ENCODE measurements around the gene ARAP2.

DNA sequence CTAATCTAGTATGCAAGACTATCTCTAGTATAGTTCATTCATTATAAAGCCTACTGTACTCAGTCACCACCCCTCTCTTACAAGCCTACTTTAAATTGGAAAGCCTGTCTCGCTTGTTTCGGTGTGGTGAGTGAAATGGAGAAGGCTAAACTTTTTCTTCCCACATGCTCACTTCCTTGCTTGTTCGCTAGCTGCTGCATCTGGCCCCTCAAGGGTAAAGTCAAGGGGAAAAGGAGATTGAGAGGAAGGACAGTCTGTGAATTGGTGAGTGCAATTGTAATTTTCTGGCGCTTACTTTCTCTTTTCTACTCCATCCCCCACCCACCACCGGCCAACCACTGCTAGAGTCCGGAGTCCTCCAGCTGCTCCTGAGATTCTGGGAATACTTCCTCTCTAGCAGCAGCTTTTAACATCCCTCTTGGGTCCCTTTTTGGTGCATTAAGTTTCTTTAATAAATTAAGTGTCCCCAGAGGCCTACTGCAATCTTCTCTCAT is 12.1 kb upstream of the ARAP2 start:
- TF ChIP-seq CTCF (IDR thresholded peaks at IDR 0.05): no peak
- TF ChIP-seq POLR2A (IDR thresholded peaks at IDR 0.05): no peak
- no peak for TF ChIP-seq POLR2AphosphoS5 (IDR thresholded peaks at IDR 0.05; ENCODE audit: insufficient read depth in 1 of 2, low read depth in 1 of 2)
